Limb (tissue), 2 donors: ENCODE results near the gene UBE2F.
"Not testable (repeated sequence)": the region's sequence is repeated elsewhere in the genome, so short reads cannot be mapped to it uniquely, and the experiment has no call there.

Source experiments
- DNase-seq, 2 donors: peaks; one replicate each; pipeline ENCODE4 v3.0.0-alpha.2; 2016; ENCODE audit errors: extremely low spot score in 2 of 2

The UBE2F gene

GRCh38 chr2:238016526-238016925, 49.7 kb downstream of the UBE2F start:
- no peak for DNase-seq

GRCh38 chr2:238019962-238020361, 53.1 kb downstream of the UBE2F start:
- DNase-seq: no peak

- DNase-seq: no peak
Measured at GRCh38 chr2:238020816-238021215, 54.0 kb downstream of the UBE2F start.

GRCh38 chr2:238021327-238021726, 54.5 kb downstream of the UBE2F start:
- no peak for DNase-seq

- no peak for DNase-seq
Measured at GRCh38 chr2:238022594-238023157, 55.9 kb downstream of the UBE2F start.

GRCh38 chr2:238023608-238024007, 56.8 kb downstream of the UBE2F start:
- DNase-seq: no peak

- DNase-seq: no peak
Measured at GRCh38 chr2:238024986-238025385, 58.2 kb downstream of the UBE2F start.

- no peak for DNase-seq
Measured at GRCh38 chr2:238025741-238026360, 59.0 kb downstream of the UBE2F start.

GRCh38 chr2:238027058-238027457, 60.2 kb downstream of the UBE2F start:
- no peak for DNase-seq

GRCh38 chr2:238027591-238028415, 61.0 kb downstream of the UBE2F start:
- no peak for DNase-seq

- DNase-seq: no peak
Measured at GRCh38 chr2:238029853-238030252, 63.0 kb downstream of the UBE2F start.

GRCh38 chr2:238030422-238031155, 63.8 kb downstream of the UBE2F start:
- DNase-seq: no peak

GRCh38 chr2:238031751-238032150, 64.9 kb downstream of the UBE2F start:
- no peak for DNase-seq

- DNase-seq: no peak
Measured at GRCh38 chr2:238032755-238033337, 66.0 kb downstream of the UBE2F start.

- not testable (repeated sequence) for DNase-seq
Measured at GRCh38 chr2:238033991-238034390, 67.2 kb downstream of the UBE2F start.

GRCh38 chr2:238038203-238038602, 71.4 kb downstream of the UBE2F start:
- DNase-seq: no peak

GRCh38 chr2:238039151-238039550, 72.3 kb downstream of the UBE2F start:
- no peak for DNase-seq

- no peak for DNase-seq
Measured at GRCh38 chr2:238039985-238040384, 73.2 kb downstream of the UBE2F start.

GRCh38 chr2:238040918-238041317, 74.1 kb downstream of the UBE2F start:
- DNase-seq: no peak

- DNase-seq: no peak
Measured at GRCh38 chr2:238042090-238042489, 75.3 kb downstream of the UBE2F start.

GRCh38 chr2:238042849-238043584, 76.2 kb downstream of the UBE2F start:
- no peak for DNase-seq
